ENCODE measurements around the gene C1QL2.

The C1QL2 gene

DNA sequence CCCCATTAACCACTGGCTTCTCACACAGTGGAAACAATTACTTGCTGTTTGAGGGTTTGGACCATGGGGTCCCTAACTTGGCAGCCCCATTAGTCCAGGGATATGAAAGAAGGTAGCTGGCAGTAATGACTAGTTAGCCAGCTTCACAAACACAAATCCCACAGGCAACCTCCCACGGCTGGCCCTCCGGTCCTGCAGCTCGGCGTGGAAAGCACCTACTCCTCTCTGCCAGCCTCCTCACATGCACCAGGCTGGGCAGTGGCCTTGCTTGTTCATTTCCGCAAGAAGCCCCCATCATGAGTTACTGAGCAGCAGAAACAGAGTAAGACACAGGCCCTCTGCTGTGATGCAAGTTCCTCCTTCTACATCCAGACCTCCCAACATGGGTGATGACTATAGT is 13.7 kb downstream of the C1QL2 start:
- in situ Hi-C loops (cut with MboI; ENCODE audit: low sequenced_read_pairs), result loop anchor here (25.0 kb wide), 1 partner anchor 258 kb away; no protein-coding TSS in a partner anchor

- in situ Hi-C loops (cut with MboI; ENCODE audit: low sequenced_read_pairs), result loop anchor here (25.0 kb wide), 1 partner anchor 256 kb away; no protein-coding TSS in a partner anchor
These were observed 15.7 kb downstream of the C1QL2 start for GRCh38 chr2:119142824-119143223.

DNA sequence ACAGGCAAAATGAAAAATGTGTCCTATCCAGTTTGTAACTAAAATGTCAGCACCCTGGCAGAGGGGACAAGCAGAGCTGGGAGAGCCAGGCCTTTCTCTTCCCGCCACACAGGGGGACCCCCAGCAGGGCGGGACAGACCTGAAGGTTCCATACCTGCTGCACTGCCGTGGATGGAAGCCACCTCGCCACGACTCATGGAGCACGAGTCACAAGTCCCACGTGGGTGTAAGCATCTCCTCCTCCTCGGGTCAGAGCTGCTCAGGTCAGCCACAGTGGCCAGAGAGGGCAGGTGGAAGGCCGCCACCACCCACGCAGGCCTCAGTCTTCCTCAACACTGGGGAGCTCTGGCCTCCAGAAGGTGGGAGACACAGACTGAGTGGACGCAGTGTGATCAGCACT is 21.0 kb downstream of the C1QL2 start:
- in situ Hi-C loops (cut with MboI; ENCODE audit: low sequenced_read_pairs), result loop anchor here (25.0 kb wide), 1 partner anchor 250 kb away; no protein-coding TSS in a partner anchor

GRCh38 chr2:119136872-119137271 is 21.7 kb downstream of the C1QL2 start:
- in situ Hi-C loops (cut with MboI; ENCODE audit: low sequenced_read_pairs), result loop anchor here (25.0 kb wide), 1 partner anchor 250 kb away; no protein-coding TSS in a partner anchor

DNA sequence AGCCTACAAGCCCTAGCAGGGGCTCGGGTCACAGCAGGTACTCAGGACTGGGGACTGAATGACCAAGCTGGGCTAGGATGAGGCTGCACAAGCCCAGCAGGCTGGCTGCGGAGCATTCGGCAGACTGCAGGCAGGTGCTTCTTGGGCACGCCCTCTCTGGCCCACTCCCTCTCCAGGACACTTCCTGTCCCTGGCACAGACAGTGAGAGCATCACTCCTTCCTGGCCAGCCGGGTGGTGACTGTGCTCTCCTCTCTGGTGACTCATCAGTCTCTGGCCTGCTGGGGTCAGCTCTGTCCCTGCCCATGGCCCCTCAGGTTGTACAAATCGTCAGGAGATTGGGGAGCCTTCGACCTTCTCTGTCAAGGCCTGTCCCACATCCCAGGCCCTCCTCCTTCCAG is 22.5 kb downstream of the C1QL2 start:
- in situ Hi-C loops (cut with MboI; ENCODE audit: low sequenced_read_pairs), result loop anchor here (25.0 kb wide), 1 partner anchor 249 kb away; no protein-coding TSS in a partner anchor

DNA sequence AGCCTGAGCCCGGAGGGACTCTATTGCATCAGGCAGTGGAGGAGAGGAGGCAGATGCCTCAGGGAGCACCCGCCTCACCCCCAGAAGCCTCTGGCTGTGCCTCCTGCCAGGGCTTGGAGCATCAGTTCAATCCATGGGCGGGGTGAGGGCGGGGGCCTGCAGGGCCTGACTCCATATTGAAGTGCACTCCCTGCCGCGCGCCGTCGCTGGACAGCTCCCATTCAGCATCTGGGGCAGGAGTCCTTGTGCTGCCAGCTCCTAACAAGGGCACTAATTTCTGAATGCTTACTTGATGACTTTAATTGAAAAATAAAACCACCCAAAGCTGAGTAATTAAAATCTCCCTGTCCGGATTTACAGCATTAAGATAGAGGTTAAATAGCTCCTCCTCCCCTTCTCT is 23.8 kb downstream of the C1QL2 start:
- in situ Hi-C loops (cut with MboI; ENCODE audit: low sequenced_read_pairs), result loop anchor here (25.0 kb wide), 1 partner anchor 247 kb away; no protein-coding TSS in a partner anchor

DNA sequence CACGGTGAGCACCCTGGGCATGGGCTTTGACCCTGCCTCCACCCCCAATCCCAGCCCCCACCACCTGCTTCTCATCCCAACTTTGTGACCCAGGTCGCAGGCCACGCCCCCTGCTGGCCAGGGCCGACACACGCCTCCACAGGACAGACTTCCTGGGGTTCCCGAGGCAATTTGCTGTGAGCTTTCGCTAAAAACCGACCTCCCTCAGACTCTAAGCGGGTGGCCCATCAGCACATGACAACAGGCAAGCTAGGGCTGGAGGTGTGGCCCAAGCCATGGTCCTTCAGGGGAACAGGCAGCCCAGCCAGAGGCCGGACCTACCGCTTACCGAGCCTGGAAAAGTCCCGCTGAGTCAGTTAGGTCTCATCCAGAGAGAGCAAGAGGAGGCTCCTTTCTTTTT is 31.9 kb downstream of the C1QL2 start:
- in situ Hi-C loops (cut with MboI; ENCODE audit: low sequenced_read_pairs), result loop anchor here (25.0 kb wide), 1 partner anchor 239 kb away; no protein-coding TSS in a partner anchor

DNA sequence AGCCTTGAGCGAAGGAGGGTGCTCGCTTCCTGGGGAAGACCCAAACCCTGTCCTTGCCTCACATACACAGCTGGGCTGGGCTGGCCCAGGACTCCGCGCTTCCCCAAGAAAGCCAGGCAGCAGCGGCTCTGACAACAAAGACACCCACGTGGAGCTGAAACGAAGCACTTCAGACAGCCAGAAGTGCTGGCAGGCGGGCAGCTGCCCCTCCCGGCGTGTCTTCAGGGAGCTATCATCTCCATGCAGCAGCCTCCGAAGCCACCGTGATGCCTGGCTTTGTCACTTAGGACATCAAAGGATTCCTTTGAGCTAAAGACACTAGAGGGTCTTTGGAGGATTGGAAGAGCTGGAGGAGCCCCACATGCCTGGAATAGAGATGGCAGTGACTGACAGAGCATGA is 35.2 kb downstream of the C1QL2 start:
- in situ Hi-C loops (cut with MboI; ENCODE audit: low sequenced_read_pairs), result no loop called here

GRCh38 chr2:119122663-119123062 is 35.9 kb downstream of the C1QL2 start:
- in situ Hi-C loops (cut with MboI; ENCODE audit: low sequenced_read_pairs), result no loop called here

- in situ Hi-C loops (cut with MboI; ENCODE audit: low sequenced_read_pairs), result no loop called here
These were observed 38.4 kb downstream of the C1QL2 start for GRCh38 chr2:119119999-119120756.

DNA sequence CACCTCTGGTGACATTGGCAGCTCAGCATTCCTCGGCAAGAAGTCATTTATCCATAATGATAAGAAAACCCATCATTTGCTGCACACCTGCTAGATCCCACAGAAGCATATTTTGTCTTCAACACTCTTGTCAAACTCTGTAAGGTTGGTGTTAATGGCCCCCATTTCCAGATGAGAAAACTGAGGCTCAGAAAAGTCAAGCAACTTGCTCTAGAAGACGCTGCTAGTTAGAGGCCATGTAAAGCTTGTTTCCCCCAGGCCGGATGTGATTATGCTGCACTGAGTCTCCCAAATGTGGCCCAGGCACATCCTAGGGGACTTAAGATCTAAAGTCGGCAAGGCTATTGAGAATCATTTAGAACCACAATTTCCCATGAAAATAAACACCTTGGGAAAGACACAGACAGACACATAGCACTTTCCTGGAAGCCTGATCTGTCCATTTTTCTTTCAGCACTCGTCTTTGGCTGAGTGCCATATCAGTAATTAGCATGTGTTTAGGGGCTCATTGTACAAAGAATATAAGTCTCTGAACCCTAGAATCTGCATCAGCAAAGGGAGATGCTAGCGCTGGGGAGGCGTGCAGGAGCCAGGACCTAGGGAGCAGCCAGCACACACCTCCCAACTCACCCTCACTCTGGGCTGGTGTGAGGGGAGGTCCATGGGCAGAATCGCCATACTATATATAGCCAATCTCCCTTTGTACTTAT is 39.3 kb downstream of the C1QL2 start:
- in situ Hi-C loops (cut with MboI; ENCODE audit: low sequenced_read_pairs), result no loop called here

DNA sequence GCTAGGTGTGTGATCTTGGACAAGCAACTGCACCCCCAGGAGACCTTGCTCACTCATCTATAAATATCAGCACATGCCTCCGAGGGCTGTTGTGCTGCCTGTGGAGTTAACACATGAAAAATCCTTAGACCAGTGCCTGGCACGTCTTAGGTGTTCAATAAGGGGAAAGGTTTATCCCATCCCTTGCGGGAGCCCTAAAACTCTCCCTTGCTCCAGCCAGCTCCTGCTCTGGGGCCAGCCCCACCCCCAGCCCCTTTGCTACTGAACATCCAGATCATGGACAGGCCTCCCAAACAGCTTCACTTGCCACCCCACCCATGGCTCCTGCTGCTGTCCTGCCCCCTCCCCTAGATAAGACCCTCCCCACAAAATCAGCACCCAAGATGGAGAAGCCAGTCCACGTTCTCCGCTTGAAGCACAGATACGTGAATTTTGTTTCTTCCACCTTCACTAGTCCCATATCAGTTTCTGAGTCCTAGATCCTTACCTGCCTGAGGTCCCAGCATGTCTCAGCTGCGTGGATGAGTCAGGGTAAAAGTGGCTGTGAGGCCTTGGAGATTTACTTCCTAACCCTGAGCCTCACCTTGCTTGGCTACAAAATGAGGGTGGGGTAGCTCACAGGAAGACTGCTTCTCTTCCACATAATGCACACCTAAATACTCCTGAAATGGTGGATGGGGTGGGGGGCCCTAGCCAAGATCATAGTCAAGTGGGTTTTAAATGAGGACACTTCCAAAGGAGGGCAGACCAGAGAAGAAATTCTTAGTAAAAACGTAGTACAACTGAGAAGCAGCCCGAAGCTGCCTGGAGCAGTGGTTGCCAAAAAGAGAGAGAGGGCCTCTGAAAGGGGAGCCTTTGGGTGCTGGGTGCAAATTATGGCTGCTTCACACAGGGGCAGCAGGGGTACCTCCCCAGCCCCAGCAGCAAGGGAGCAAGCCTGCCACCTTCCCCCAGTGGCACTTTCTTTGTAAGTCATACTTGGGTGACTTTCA is 40.4 kb downstream of the C1QL2 start:
- in situ Hi-C loops (cut with MboI; ENCODE audit: low sequenced_read_pairs), result no loop called here

DNA sequence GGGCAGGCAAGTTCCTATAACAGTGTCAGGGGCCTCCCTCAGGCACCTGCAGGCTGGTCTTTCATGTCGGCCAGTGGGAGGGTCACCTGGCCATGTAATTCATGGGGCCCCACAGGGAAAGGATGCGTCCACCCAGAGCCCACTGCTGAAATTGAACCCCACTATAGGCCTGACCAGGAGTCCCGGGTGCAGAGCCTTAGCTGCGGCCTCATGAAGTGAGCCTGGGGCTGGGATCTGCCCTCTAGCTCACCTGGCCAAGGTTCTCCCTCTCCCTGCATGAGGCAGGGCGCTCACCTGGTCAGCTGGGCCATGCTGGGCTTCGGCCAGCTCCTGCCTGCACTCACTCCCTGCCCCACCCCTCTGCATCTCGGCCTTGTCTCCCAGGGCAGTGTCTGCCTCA is 41.1 kb downstream of the C1QL2 start:
- in situ Hi-C loops (cut with MboI; ENCODE audit: low sequenced_read_pairs), result no loop called here

GRCh38 chr2:119116411-119117295 is 41.9 kb downstream of the C1QL2 start:
- in situ Hi-C loops (cut with MboI; ENCODE audit: low sequenced_read_pairs), result no loop called here

DNA sequence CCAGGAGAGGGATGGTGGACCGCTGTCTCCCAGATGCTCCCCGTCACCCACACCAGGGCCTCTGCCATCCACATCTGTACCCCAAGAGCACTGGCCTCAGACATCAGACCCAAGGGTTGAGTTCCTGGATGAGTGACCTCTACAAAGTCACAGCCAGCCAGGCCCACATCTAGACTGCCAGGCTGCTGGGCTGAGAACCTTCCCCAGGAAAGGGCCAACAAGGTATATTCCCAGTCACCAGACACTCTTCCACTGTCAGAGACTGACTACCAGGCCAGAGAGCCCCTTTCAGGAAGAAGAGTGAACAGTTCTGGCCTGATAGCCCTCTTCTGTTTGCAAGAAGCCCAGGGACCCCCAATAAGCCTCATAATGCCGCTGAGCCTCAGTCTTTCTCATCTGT is 44.3 kb downstream of the C1QL2 start:
- in situ Hi-C loops (cut with MboI; ENCODE audit: low sequenced_read_pairs), result no loop called here

- in situ Hi-C loops (cut with MboI; ENCODE audit: low sequenced_read_pairs), result no loop called here
These were observed 45.1 kb downstream of the C1QL2 start for GRCh38 chr2:119113489-119113770.

DNA sequence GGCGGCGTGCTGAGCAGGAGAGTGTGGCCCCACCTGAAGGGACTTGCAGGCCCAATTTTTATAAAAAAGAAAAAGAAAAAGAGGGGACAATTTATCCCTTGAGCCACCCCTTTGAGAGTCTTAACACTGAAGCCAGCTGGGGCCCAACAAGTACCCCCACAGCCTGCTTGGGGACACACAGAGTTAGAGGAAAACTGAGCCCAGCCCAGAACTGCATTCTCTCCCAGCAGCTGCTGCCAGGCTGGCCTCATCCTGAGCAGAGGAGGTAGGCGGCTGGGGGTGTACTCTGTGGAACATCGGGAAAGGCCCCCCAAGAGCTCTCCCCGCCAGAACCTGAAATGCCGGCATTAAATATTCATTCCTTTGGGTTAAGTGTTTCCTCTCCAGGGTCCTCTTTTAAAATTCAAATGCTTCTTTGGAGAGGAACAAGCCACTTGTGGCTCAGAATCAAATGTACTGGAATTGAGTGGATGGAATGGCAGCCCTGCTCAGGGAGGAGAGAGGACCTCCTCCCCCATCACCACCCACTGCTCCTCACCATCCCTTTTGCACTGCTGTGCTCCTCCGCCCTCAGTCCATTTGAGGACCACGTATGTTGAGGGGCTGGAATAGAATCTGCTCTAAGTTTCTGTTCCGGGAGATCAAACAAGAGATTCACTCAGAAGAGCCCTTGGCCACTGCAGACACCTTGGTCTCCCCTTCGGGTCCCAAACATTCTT is 45.6 kb downstream of the C1QL2 start:
- in situ Hi-C loops (cut with MboI; ENCODE audit: low sequenced_read_pairs), result no loop called here

- in situ Hi-C loops (cut with MboI; ENCODE audit: low sequenced_read_pairs), result no loop called here
These were observed 46.3 kb downstream of the C1QL2 start for GRCh38 chr2:119112230-119112629.
